Loucy (cell line): ENCODE measurements around the gene PACSIN1.

Source experiments
- H2AFZ ChIP-seq: fragments of 200-600 bp; sonication (generic); 2 replicates; pipeline ENCODE4 v1.6.0; 2016; ENCODE audit warnings: antibody characterized with exemption, mild to moderate bottlenecking, low read length, moderate library complexity
- H3F3A ChIP-seq: fragments of 200-600 bp; 2 replicates; pipeline ENCODE4 v1.6.0; 2016; ENCODE audit warnings: antibody characterized with exemption, low read depth, mild to moderate bottlenecking
- H3K27me3 ChIP-seq: fragments of 200-600 bp; sonication (generic); 2 replicates; pipeline ENCODE4 v1.6.1; 2014; ENCODE audit warnings: low read length, mild to moderate bottlenecking; ENCODE audit not compliant: insufficient read depth, poor library complexity, severe bottlenecking
- H3K36me3 ChIP-seq: fragments of 200-600 bp; sonication (generic); 2 replicates; pipeline ENCODE4 v1.6.1; 2016; ENCODE audit warnings: low read length; ENCODE audit not compliant: insufficient read depth
- H3K4me1 ChIP-seq: fragments of 200-600 bp; sonication (generic); 2 replicates; pipeline ENCODE4 v1.5.1; 2014; ENCODE audit warnings: low read length, mild to moderate bottlenecking; ENCODE audit not compliant: insufficient read depth, poor library complexity, severe bottlenecking
- H3K4me2 ChIP-seq: fragments of 200-600 bp; sonication (generic); 2 replicates; pipeline ENCODE4 v1.6.0; 2014; ENCODE audit warnings: antibody characterized with exemption, low read length, low read depth, mild to moderate bottlenecking; ENCODE audit not compliant: poor library complexity, severe bottlenecking
- H3K4me3 ChIP-seq: fragments of 200-600 bp; sonication (generic); 2 replicates; pipeline ENCODE4 v1.5.1; 2014; ENCODE audit warnings: low read length, mild to moderate bottlenecking, mixed read lengths; ENCODE audit not compliant: poor library complexity, severe bottlenecking
- H3K79me2 ChIP-seq: fragments of 200-600 bp; sonication (generic); 2 replicates; pipeline ENCODE4 v1.6.1; 2014; ENCODE audit warnings: low read length; ENCODE audit not compliant: insufficient read depth
- H3K9ac ChIP-seq: fragments of 200-600 bp; sonication (generic); 2 replicates; pipeline ENCODE4 v1.6.0; 2014; ENCODE audit warnings: mild to moderate bottlenecking, low read depth, low read length, moderate library complexity; ENCODE audit not compliant: poor library complexity, severe bottlenecking
- H3K9me2 ChIP-seq: fragments of 200-600 bp; sonication (generic); replicated peaks from 2 replicates; pipeline ENCODE4 v1.6.1; 2016; ENCODE audit warnings: low read depth, low read length, mixed read lengths
- H3K9me3 ChIP-seq: fragments of 200-600 bp; sonication (generic); 2 replicates; pipeline ENCODE4 v1.6.1; 2014; ENCODE audit warnings: mild to moderate bottlenecking, antibody characterized with exemption, low read length, low read depth; ENCODE audit not compliant: insufficient read depth
- H4K20me1 ChIP-seq: fragments of 200-600 bp; sonication (generic); 2 replicates; pipeline ENCODE4 v1.6.0; 2014; ENCODE audit warnings: antibody characterized with exemption, low read length, mild to moderate bottlenecking; ENCODE audit not compliant: insufficient read depth, poor library complexity, severe bottlenecking
- CTCF ChIP-seq: fragments of 200-600 bp; sonication (generic); conservative IDR thresholded peaks from 2 replicates; pipeline ENCODE4 v1.5.1; 2014; ENCODE audit warnings: mild to moderate bottlenecking, antibody characterized with exemption, low read length
- EZH2phosphoT487 ChIP-seq: fragments of 200-600 bp; IDR thresholded peaks from 2 replicates; pipeline ENCODE4 v1.6.1; 2018; ENCODE audit warnings: antibody characterized with exemption, mild to moderate bottlenecking, moderate library complexity, borderline replicate concordance

The PACSIN1 gene

GRCh38 chr6:34560366-34561226, 94.7 kb downstream of the PACSIN1 start:
- H3K4me1 ChIP-seq, result no peaks in the 10 kb centered on the region
- no peaks in the 10 kb centered on the region for H3K36me3 ChIP-seq
- no peaks in the 10 kb centered on the region for H4K20me1 ChIP-seq
- no peaks in the 10 kb centered on the region for H3K79me2 ChIP-seq
- H3K4me3 ChIP-seq, result no peak overlapping the region
- no peaks in the 10 kb centered on the region for H3F3A ChIP-seq
- TF ChIP-seq EZH2phosphoT487, result no peak
- TF ChIP-seq CTCF, result no peak; the same call in 1 of the 2 replicates
- H2AFZ ChIP-seq, result no peak overlapping the region
- no peak overlapping the region for H3K4me2 ChIP-seq
- H3K9me2 ChIP-seq, result no peaks in the 10 kb centered on the region
- no peaks in the 10 kb centered on the region for H3K9me3 ChIP-seq
- H3K27me3 ChIP-seq, result no peaks in the 10 kb centered on the region
- no peak overlapping the region for H3K9ac ChIP-seq

GRCh38 chr6:34561227-34561530, 95.3 kb downstream of the PACSIN1 start:
- no peaks in the 10 kb centered on the region for H3K4me1 ChIP-seq
- TF ChIP-seq CTCF, result no peak
- no peak for TF ChIP-seq EZH2phosphoT487

GRCh38 chr6:34562350-34562749, 96.5 kb downstream of the PACSIN1 start:
- no peaks in the 10 kb centered on the region for H3K4me1 ChIP-seq
- H3K27me3 ChIP-seq, result no peaks in the 10 kb centered on the region
- TF ChIP-seq CTCF (no peak), EZH2phosphoT487 (no peak)
- H2AFZ ChIP-seq, result no peak overlapping the region
- H3K36me3 ChIP-seq, result no peaks in the 10 kb centered on the region
- no peak overlapping the region for H3K4me3 ChIP-seq
- no peaks in the 10 kb centered on the region for H3K9me3 ChIP-seq
- no peaks in the 10 kb centered on the region for H4K20me1 ChIP-seq
- no peaks in the 10 kb centered on the region for H3K79me2 ChIP-seq
- H3F3A ChIP-seq, result no peaks in the 10 kb centered on the region
- no peak overlapping the region for H3K9ac ChIP-seq
- no peaks in the 10 kb centered on the region for H3K9me2 ChIP-seq
- H3K4me2 ChIP-seq, result no peak overlapping the region

More at GRCh38 chr6:34561227-34561530, 95.3 kb downstream of the PACSIN1 start:
- H3K4me3 ChIP-seq, result no peak overlapping the region
- H3K9me3 ChIP-seq, result no peaks in the 10 kb centered on the region
- H3K4me2 ChIP-seq, result no peak overlapping the region
- no peak overlapping the region for H3K9ac ChIP-seq
- H4K20me1 ChIP-seq, result no peaks in the 10 kb centered on the region
- no peaks in the 10 kb centered on the region for H3K27me3 ChIP-seq
- no peaks in the 10 kb centered on the region for H3F3A ChIP-seq
- H3K36me3 ChIP-seq, result no peaks in the 10 kb centered on the region
- no peaks in the 10 kb centered on the region for H3K79me2 ChIP-seq
- H2AFZ ChIP-seq, result no peak overlapping the region
- no peaks in the 10 kb centered on the region for H3K9me2 ChIP-seq
